ENCODE data around the gene LPAR3.
"Not testable (repeated sequence)": the region's sequence is repeated elsewhere in the genome, so short reads cannot be mapped to it uniquely, and the experiment has no call there.

Gene LPAR3

GRCh38 chr1:84892705-84893618 is at the start of gene LPAR3:
Gene LPAR3 (minus strand): TSS chr1:84893206. CDS start chr1:84866120, 27,086 bp downstream.
- no peak for DNase-seq (ENCODE audit: low spot score)

GRCh38 chr1:84941843-84942242 is 48.8 kb upstream of the LPAR3 start:
- no peak for DNase-seq (ENCODE audit: low spot score)

GRCh38 chr1:84940481-84940880 is 47.5 kb upstream of the LPAR3 start:
- DNase-seq (ENCODE audit: low spot score): peak; percentile 21

GRCh38 chr1:84939761-84940160 is 46.8 kb upstream of the LPAR3 start:
- no peak for DNase-seq (ENCODE audit: low spot score)

GRCh38 chr1:84939151-84939550 is 46.1 kb upstream of the LPAR3 start:
- no peak for DNase-seq (ENCODE audit: low spot score)

- peak; percentile 71 for DNase-seq (ENCODE audit: low spot score)
These were observed 43.3 kb upstream of the LPAR3 start for GRCh38 chr1:84936116-84936810.

GRCh38 chr1:84933011-84933611 is 40.1 kb upstream of the LPAR3 start:
- DNase-seq (ENCODE audit: low spot score): no peak

GRCh38 chr1:84930831-84931230 is 37.8 kb upstream of the LPAR3 start:
- DNase-seq (ENCODE audit: low spot score): no peak

GRCh38 chr1:84930329-84930728 is 37.3 kb upstream of the LPAR3 start:
- DNase-seq (ENCODE audit: low spot score): no peak

GRCh38 chr1:84929581-84929980 is 36.6 kb upstream of the LPAR3 start:
- DNase-seq (ENCODE audit: low spot score): no peak

GRCh38 chr1:84928979-84929378 is 36.0 kb upstream of the LPAR3 start:
- DNase-seq (ENCODE audit: low spot score): no peak

GRCh38 chr1:84923317-84923716 is 30.3 kb upstream of the LPAR3 start:
- no peak for DNase-seq (ENCODE audit: low spot score)

GRCh38 chr1:84920159-84920558 is 27.2 kb upstream of the LPAR3 start:
- DNase-seq (ENCODE audit: low spot score): no peak

- DNase-seq (ENCODE audit: low spot score): no peak
These were observed 26.5 kb upstream of the LPAR3 start for GRCh38 chr1:84919461-84919970.

GRCh38 chr1:84918726-84919336 is 25.8 kb upstream of the LPAR3 start:
- DNase-seq (ENCODE audit: low spot score): no peak

GRCh38 chr1:84916897-84917296 is 23.9 kb upstream of the LPAR3 start:
- no peak for DNase-seq (ENCODE audit: low spot score)

GRCh38 chr1:84913555-84913892 is 20.5 kb upstream of the LPAR3 start:
- DNase-seq (ENCODE audit: low spot score): no peak

GRCh38 chr1:84912726-84913554 is 19.9 kb upstream of the LPAR3 start:
- DNase-seq (ENCODE audit: low spot score): no peak

GRCh38 chr1:84908746-84909464 is 15.9 kb upstream of the LPAR3 start:
- DNase-seq (ENCODE audit: low spot score): not testable (repeated sequence)

- no peak for DNase-seq (ENCODE audit: low spot score)
These were observed 14.3 kb upstream of the LPAR3 start for GRCh38 chr1:84907095-84907827.
